Stimulated activated CD8-positive, alpha-beta memory T cell treated with anti-CD3 and anti-CD28 coated beads, Interleukin-12 subunit alpha, Interleukin-12 subunit beta, amount 100 ng/mL, for 1 hour (primary cell): ENCODE results near the gene POU2F1.
"Not testable (repeated sequence)": the region's sequence is repeated elsewhere in the genome, so short reads cannot be mapped to it uniquely, and the experiment has no call there.

Experiments used
- DNase-seq: peaks from one replicate; pipeline ENCODE4 v3.0.0-alpha.2; 2020; ENCODE audit warnings: low read depth

Gene POU2F1

GRCh38 chr1:167314671-167315070 is 94.0 kb downstream of the POU2F1 start:
- DNase-seq, result no peak

- no peak for DNase-seq
Observed at GRCh38 chr1:167317463-167317862, 96.8 kb downstream of the POU2F1 start.

GRCh38 chr1:167319206-167319605 is 98.5 kb downstream of the POU2F1 start:
- DNase-seq, result not testable (repeated sequence)

DNA sequence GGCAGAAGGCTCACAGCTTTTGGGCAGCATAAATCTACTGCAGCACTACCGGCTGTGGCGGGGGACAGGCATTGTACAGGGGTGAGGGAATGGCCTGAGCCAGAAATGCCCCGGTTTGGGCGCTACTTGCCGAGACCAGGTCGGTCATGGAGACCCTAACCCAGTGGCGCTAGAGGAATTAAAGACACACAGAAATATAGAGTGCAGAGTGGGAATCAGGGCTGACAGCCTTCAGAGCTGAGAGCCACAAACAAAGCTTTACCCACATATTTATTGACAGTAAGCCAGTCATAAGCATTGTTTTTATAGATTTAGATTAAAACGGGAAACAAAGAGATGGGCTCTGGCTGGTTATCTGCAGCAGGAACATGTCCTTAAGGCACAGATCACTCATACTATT is 101.8 kb downstream of the POU2F1 start:
- DNase-seq, result no peak

GRCh38 chr1:167325151-167325550 is 104.5 kb downstream of the POU2F1 start:
- DNase-seq, result no peak

- DNase-seq, result no peak
Observed at GRCh38 chr1:167328306-167328815, 107.7 kb downstream of the POU2F1 start.

DNA sequence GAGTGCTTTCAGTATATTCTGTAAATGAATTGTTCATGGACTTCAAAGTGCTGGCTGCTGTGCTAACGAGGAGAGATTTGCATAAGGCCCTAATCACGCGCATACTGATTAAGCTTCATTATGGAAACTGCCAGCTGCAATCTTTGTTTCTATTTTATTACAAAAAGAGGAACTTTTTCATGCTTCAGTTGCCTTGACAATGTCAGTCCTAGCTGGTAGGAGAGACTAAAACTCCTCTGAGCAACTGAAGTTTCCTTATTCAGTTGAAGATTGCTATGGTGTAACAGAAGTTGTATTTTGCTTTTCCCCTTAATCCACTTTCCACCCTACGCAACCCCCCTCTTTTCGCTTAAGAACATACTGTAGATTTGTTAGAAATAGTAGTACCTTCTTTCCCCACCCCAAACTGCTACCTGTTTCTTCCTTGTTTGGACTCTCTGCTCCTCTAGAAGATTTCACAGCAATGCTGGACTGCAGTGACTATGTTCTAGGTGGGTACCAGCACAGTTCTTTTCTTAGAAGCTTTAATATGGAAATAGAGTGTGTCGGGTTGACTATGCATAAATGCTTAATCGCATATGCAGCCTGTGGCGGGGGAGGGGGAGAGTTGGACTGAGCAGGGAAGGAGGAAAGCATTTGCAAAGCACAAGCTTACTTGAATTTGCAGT is 108.3 kb downstream of the POU2F1 start:
- DNase-seq, result no peak

- DNase-seq, result no peak
Observed at GRCh38 chr1:167330601-167331293, 110.1 kb downstream of the POU2F1 start.

DNA sequence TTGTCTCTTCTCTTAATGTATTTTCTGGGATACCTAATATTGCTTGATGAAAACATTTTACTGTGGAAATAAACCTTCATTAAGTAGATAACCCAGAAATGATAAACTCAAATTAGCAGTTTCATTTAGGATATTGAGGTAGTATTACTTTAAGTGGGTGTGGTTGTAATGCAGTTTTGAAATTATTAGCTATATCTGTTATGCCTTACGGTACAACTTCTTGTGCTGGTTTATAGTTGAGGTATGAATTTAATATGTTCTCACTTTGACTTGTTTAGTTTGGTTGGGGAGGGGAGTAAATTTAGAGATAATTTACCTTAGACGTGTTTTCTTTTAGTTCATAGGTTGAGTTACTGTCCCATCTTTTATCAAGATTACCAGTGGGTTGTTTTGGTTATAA is 111.0 kb downstream of the POU2F1 start:
- no peak for DNase-seq

- DNase-seq, result no peak
Observed at GRCh38 chr1:167332503-167332902, 111.8 kb downstream of the POU2F1 start.

GRCh38 chr1:167333124-167333523 is 112.4 kb downstream of the POU2F1 start:
- DNase-seq, result no peak

DNA sequence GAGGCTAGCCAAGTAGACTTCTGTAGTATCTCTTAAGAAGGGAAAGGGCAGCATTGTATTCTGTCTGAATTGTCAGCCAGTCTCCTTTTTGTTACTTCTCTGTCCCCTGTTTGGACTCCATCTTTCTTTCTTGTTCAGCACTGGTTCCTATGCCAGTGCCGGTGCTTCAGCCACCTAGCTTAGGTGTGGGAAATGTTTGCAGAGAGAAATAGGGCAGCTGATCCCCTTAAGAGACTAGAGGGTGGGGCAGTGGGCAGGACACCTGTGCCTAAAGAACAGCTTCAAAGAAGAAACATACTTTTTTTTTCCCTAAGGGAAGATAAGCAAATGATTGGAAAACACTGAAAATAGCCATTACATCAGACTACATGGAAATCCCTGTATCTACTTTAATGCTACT is 113.0 kb downstream of the POU2F1 start:
- DNase-seq, result no peak

DNA sequence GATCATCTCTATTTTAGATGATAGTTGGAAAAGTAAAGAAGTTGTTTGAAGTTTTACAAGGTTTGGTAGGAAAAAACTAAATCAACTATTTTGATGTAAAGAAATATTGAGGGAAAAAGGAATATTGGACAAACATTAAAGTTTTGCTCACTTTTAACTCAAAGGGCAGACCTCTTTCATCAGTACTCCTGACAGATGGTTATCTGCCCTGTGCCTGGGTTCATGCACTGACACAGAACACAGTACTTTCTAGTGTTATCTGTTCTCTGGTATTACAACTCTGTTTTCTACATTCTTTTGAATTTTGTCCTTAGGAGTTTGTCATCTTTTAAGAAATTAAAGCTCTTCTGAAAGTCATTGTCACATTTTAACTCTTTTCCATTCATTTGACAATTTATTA is 118.7 kb downstream of the POU2F1 start:
- DNase-seq, result no peak

- no peak for DNase-seq
Observed at GRCh38 chr1:167342846-167343245, 122.2 kb downstream of the POU2F1 start.

- no peak for DNase-seq
Observed at GRCh38 chr1:167344112-167344511, 123.4 kb downstream of the POU2F1 start.

DNA sequence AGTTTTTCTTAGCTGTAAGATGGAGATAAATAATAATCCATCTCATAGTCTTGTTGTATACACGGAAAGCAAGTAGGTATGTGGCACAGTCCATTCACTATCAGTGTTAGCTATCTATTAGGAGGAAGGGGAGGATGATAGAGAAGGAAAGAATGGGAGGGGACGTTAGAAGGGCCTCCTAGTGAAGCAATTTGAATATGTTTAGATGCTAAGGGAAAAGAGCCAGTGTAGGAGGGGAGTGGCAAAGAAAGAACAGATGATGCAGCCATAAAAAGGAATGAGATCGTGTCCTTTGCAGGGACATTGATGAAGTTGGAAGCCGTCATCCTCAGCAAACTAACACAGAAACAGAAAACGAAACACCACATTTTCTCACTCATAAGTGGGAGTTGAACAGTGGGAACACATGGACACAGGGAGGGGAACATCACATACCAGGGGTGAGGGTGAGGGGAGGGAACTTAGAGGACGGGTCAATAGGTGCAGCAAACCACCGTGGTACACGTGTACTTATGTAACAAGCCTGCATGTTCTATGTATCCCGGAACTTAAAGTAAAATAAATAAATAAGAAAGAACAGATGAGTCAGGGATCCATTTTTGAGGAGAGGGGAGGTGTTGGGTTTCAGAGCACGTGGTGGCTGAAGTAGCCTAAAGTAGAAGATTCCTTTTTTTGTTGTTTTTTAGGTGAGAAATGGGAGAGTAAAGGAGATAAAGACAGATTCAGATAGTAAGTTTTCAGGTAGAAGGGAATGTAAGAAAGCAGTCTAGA is 124.1 kb downstream of the POU2F1 start:
- no peak for DNase-seq

DNA sequence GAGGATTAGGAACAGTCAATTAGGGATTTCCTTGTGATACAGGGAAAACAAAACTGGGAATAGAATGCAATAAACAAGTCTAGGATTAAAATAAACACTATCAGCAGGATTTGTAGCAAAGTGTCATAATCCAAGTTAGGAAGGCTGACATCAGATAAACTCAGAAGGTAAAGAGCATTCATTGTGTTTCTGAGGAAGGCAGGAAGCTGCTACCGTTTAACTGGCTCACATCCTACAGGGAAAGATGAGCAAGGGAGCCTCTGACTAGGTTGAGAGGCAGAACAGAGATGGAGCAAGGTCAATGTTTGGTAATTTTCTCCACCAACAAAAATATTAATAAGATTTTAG is 124.7 kb downstream of the POU2F1 start:
- DNase-seq, result no peak

DNA sequence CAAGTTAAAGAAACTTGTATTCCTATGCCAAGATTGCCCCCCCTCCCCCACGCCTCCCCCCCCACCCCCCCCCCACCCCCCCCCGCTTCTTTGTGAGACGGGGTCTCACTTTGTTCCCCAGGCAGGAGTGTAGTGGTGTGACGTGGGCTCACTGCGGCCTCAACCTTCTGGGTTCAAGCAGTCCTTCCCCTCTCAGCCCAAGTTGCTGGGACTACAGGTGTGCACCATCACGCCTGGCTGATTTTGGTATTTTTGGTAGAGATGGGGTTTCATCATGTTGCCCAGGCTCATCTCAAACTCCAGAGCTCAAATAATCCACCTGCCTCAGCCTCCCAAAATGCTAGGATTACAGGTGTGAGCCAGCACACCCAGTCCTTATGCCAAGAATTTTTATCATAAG is 136.6 kb downstream of the POU2F1 start:
- DNase-seq, result no peak

- no peak for DNase-seq
Observed at GRCh38 chr1:167359295-167359694, 138.6 kb downstream of the POU2F1 start.

GRCh38 chr1:167360120-167360519 is 139.4 kb downstream of the POU2F1 start:
- no peak for DNase-seq

- DNase-seq, result no peak
Observed at GRCh38 chr1:167362638-167363037, 142.0 kb downstream of the POU2F1 start.

GRCh38 chr1:167364826-167365225 is 144.1 kb downstream of the POU2F1 start:
- no peak for DNase-seq

GRCh38 chr1:167365360-167365759 is 144.7 kb downstream of the POU2F1 start:
- no peak for DNase-seq
